Measurements from ENCODE around the gene OR9Q1. TPM values are rescaled to one million over a fixed set of nuclear protein-coding genes. Genes with fewer than 3 reads are reported as not detected.
"Not testable (repeated sequence)": the region's sequence is repeated elsewhere in the genome, so short reads cannot be mapped to it uniquely, and the experiment has no call there.

Gene OR9Q1
- total RNA-seq, 4 donors from 2014 or later: not detected

GRCh38 chr11:57982776-57983175, 40.9 kb upstream of the OR9Q1 start:
- no peaks in the 10 kb centered on the region for H3K36me3 ChIP-seq
- intact Hi-C loops (cut with DNase I; ENCODE audit: low total_unique reads) (no loop called here), in situ Hi-C loops (cut with MboI; ENCODE audit: low pct_ligation_motif_present in 1 of 4, low pct_unique_long_range_greater_than_20kb in 1 of 4, low sequenced_read_pairs in 3 of 4) (no loop called here)
- no peaks in the 10 kb centered on the region for H3K27me3 ChIP-seq
- H3K9me3 ChIP-seq: no peaks in the 10 kb centered on the region
- no peak overlapping the region for H3K27ac ChIP-seq
- WGBS, 2 donors (ENCODE audit: low coverage in 1 of 2): 71 to 72% methylated on average over 4 of the region's 4 CpGs
- H3K4me1 ChIP-seq: no peaks in the 10 kb centered on the region
- no peak for DNase-seq
- H3K4me3 ChIP-seq: no peak overlapping the region
- TF ChIP-seq POLR2AphosphoS5 (IDR thresholded peaks at IDR 0.05) (no peak), CTCF (IDR thresholded peaks at IDR 0.05) (no peak), EP300 (IDR thresholded peaks at IDR 0.05; ENCODE audit: low read depth) (no peak), POLR2A (IDR thresholded peaks at IDR 0.05) (no peak)

- TF ChIP-seq POLR2A (IDR thresholded peaks at IDR 0.05): no peak
- no peak for TF ChIP-seq EP300 (IDR thresholded peaks at IDR 0.05; ENCODE audit: low read depth)
- TF ChIP-seq POLR2AphosphoS5 (IDR thresholded peaks at IDR 0.05): no peak
- no peak for TF ChIP-seq CTCF (IDR thresholded peaks at IDR 0.05)
- Histone ChIP-seq H3K4me1 (no peaks in the 10 kb centered on the region), H3K27me3 (no peaks in the 10 kb centered on the region), H3K27ac (no peak overlapping the region), H3K4me3 (no peak overlapping the region), H3K36me3 (no peaks in the 10 kb centered on the region), H3K9me3 (no peaks in the 10 kb centered on the region)
- intact Hi-C loops (cut with DNase I; ENCODE audit: low total_unique reads) (no loop called here), in situ Hi-C loops (cut with MboI; ENCODE audit: low pct_ligation_motif_present in 1 of 4, low pct_unique_long_range_greater_than_20kb in 1 of 4, low sequenced_read_pairs in 3 of 4) (no loop called here)
- 76 to 89% methylated on average over 3 of the region's 3 CpGs for WGBS, 2 donors (ENCODE audit: low coverage in 1 of 2)
- DNase-seq: no peak
Measured at GRCh38 chr11:57983191-57983590, 40.5 kb upstream of the OR9Q1 start.

GRCh38 chr11:57999523-57999922, 24.2 kb upstream of the OR9Q1 start:
- H3K9me3 ChIP-seq; DNase-seq; H3K36me3 ChIP-seq; H3K27ac ChIP-seq; intact Hi-C loops (cut with DNase I; ENCODE audit: low total_unique reads); H3K4me1 ChIP-seq; H3K4me3 ChIP-seq; H3K27me3 ChIP-seq; in situ Hi-C loops (cut with MboI; ENCODE audit: low pct_ligation_motif_present in 1 of 4, low pct_unique_long_range_greater_than_20kb in 1 of 4, low sequenced_read_pairs in 3 of 4): not testable (repeated sequence)
- WGBS, 2 donors (ENCODE audit: low coverage in 1 of 2): 66% methylated on average over 13 of the region's 13 CpGs; no CpG with 5 or more reads in 1 of the 2 donors

GRCh38 chr11:58000021-58000420, 23.7 kb upstream of the OR9Q1 start:
- intact Hi-C loops (cut with DNase I; ENCODE audit: low total_unique reads); in situ Hi-C loops (cut with MboI; ENCODE audit: low pct_ligation_motif_present in 1 of 4, low pct_unique_long_range_greater_than_20kb in 1 of 4, low sequenced_read_pairs in 3 of 4): not testable (repeated sequence)
- 93 to 100% methylated on average over 1 to 10 of the region's 10 CpGs for WGBS, 2 donors (ENCODE audit: low coverage in 1 of 2)

GRCh38 chr11:58000699-58001098, 23.0 kb upstream of the OR9Q1 start:
- no peak overlapping the region for H3K27ac ChIP-seq
- in situ Hi-C loops (cut with MboI; ENCODE audit: low pct_ligation_motif_present in 1 of 4, low pct_unique_long_range_greater_than_20kb in 1 of 4, low sequenced_read_pairs in 3 of 4): no loop called here
- TF ChIP-seq EP300 (IDR thresholded peaks at IDR 0.05; ENCODE audit: low read depth) (no peak), CTCF (IDR thresholded peaks at IDR 0.05) (no peak), POLR2A (IDR thresholded peaks at IDR 0.05) (no peak), POLR2AphosphoS5 (IDR thresholded peaks at IDR 0.05) (no peak)
- H3K27me3 ChIP-seq: no peaks in the 10 kb centered on the region
- no peaks in the 10 kb centered on the region for H3K36me3 ChIP-seq
- H3K4me1 ChIP-seq: no peaks in the 10 kb centered on the region
- no peak for DNase-seq
- intact Hi-C loops (cut with DNase I; ENCODE audit: low total_unique reads): no loop called here
- 72 to 100% methylated on average over 2 to 5 of the region's 5 CpGs for WGBS, 2 donors (ENCODE audit: low coverage in 1 of 2)
- H3K4me3 ChIP-seq: no peak overlapping the region
- no peaks in the 10 kb centered on the region for H3K9me3 ChIP-seq

More at GRCh38 chr11:58000021-58000420, 23.7 kb upstream of the OR9Q1 start:
- H3K4me3 ChIP-seq, DNase-seq, H3K27ac ChIP-seq, H3K36me3 ChIP-seq, H3K4me1 ChIP-seq, H3K27me3 ChIP-seq, H3K9me3 ChIP-seq: not testable (repeated sequence)

Data from transverse colon (tissue), 4 donors.